ENCODE results near the gene MFSD11. TPM values are rescaled to one million over a fixed set of nuclear protein-coding genes. Genes with fewer than 3 reads are reported as not detected.
A peak's percentile ranks its signal among the peaks of the same experiment; 100 is the strongest.

MFSD11 gene
- total RNA-seq, 1 donor from 2014 or later: 29.6 TPM

DNA sequence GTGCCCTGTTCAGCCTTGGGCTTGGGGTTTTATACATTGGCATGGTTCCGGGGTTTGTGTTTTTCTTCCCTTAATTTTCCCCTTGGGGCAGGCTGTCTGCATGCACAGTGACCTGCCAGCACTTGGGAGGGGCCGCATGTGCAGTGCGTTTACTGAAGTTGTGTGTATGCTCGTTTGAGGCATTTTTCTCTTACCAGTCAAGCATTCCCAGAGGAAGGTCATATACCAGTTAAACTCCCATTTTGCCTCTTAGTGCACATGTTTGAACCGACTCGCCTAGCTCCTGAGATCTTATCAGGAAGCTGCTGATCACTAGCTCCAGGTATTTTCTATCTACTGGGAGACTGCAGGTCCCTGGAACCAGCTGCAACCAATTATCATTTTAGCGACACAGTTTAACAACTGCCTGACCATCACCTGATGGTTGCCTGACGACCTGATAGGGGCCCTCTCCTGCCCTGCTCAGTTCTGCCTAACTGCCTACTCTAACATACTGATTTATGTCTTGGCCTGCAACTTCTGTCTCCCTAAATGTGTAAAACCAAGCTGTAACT is 51.4 kb downstream of the MFSD11 start:
- H3K36me3 Mint-ChIP-seq (ENCODE audit: low read depth): no peaks in the 10 kb centered on the region
- peak overlapping the region; percentile 4 for H3K27ac Mint-ChIP-seq (ENCODE audit: unreplicated experiment)
- TF ChIP-seq, protein P1, sequence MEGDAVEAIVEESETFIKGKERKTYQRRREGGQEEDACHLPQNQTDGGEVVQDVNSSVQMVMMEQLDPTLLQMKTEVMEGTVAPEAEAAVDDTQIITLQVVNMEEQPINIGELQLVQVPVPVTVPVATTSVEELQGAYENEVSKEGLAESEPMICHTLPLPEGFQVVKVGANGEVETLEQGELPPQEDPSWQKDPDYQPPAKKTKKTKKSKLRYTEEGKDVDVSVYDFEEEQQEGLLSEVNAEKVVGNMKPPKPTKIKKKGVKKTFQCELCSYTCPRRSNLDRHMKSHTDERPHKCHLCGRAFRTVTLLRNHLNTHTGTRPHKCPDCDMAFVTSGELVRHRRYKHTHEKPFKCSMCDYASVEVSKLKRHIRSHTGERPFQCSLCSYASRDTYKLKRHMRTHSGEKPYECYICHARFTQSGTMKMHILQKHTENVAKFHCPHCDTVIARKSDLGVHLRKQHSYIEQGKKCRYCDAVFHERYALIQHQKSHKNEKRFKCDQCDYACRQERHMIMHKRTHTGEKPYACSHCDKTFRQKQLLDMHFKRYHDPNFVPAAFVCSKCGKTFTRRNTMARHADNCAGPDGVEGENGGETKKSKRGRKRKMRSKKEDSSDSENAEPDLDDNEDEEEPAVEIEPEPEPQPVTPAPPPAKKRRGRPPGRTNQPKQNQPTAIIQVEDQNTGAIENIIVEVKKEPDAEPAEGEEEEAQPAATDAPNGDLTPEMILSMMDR (conservative IDR thresholded peaks at IDR 0.05): no peak
- H3K4me1 Mint-ChIP-seq: peaks cover 38% of the 10 kb centered on the region
- no peak for DNase-seq (ENCODE audit: low read depth, low spot score)
- H3K4me3 Mint-ChIP-seq: no peak overlapping the region
- H3K9me3 Mint-ChIP-seq: no peaks in the 10 kb centered on the region
- no peaks in the 10 kb centered on the region for H3K27me3 Mint-ChIP-seq (ENCODE audit: low read depth)

- peaks cover 38% of the 10 kb centered on the region for H3K4me1 Mint-ChIP-seq
- H3K27me3 Mint-ChIP-seq (ENCODE audit: low read depth): no peaks in the 10 kb centered on the region
- no peak overlapping the region for H3K27ac Mint-ChIP-seq (ENCODE audit: unreplicated experiment)
- DNase-seq (ENCODE audit: low read depth, low spot score): no peak
- H3K36me3 Mint-ChIP-seq (ENCODE audit: low read depth): no peaks in the 10 kb centered on the region
- no peak overlapping the region for H3K4me3 Mint-ChIP-seq
- TF ChIP-seq, protein P1 (conservative IDR thresholded peaks at IDR 0.05): no peak
- no peaks in the 10 kb centered on the region for H3K9me3 Mint-ChIP-seq
Measured at GRCh38 chr17:76791053-76791980, 53.4 kb downstream of the MFSD11 start.

GRCh38 chr17:76792348-76792747 is 54.4 kb downstream of the MFSD11 start:
- no peaks in the 10 kb centered on the region for H3K9me3 Mint-ChIP-seq
- no peak overlapping the region for H3K4me3 Mint-ChIP-seq
- TF ChIP-seq, protein P1 (conservative IDR thresholded peaks at IDR 0.05): no peak
- no peaks in the 10 kb centered on the region for H3K36me3 Mint-ChIP-seq (ENCODE audit: low read depth)
- no peaks in the 10 kb centered on the region for H3K27me3 Mint-ChIP-seq (ENCODE audit: low read depth)
- DNase-seq (ENCODE audit: low read depth, low spot score): no peak
- no peak overlapping the region for H3K27ac Mint-ChIP-seq (ENCODE audit: unreplicated experiment)
- peaks cover 38% of the 10 kb centered on the region for H3K4me1 Mint-ChIP-seq

DNA sequence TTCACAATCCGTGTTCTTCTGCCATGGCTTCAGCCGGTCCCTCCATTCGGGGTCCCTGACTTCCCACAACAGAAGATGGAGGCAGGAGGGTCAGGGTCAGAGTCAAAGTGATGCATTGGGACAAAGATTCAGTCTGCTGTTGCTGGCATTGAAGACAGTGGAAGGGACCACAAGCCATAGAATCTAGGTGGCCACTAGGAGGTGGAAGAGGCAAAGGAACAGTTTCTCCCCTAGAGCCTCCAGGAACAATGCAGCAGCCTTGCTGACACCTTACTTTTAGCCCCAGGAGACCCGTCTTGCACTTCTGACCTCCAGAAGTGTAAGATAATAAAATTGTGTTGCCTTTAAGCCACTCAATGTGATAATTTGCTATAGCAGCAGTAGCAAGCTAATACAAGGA is 55.9 kb downstream of the MFSD11 start:
- no peak for DNase-seq (ENCODE audit: low read depth, low spot score)
- H3K27ac Mint-ChIP-seq (ENCODE audit: unreplicated experiment): no peak overlapping the region
- no peak overlapping the region for H3K4me3 Mint-ChIP-seq
- TF ChIP-seq, protein P1 (conservative IDR thresholded peaks at IDR 0.05): peak; percentile 52
- no peaks in the 10 kb centered on the region for H3K9me3 Mint-ChIP-seq
- H3K27me3 Mint-ChIP-seq (ENCODE audit: low read depth): no peaks in the 10 kb centered on the region
- no peaks in the 10 kb centered on the region for H3K36me3 Mint-ChIP-seq (ENCODE audit: low read depth)
- H3K4me1 Mint-ChIP-seq: peaks cover 31% of the 10 kb centered on the region

DNA sequence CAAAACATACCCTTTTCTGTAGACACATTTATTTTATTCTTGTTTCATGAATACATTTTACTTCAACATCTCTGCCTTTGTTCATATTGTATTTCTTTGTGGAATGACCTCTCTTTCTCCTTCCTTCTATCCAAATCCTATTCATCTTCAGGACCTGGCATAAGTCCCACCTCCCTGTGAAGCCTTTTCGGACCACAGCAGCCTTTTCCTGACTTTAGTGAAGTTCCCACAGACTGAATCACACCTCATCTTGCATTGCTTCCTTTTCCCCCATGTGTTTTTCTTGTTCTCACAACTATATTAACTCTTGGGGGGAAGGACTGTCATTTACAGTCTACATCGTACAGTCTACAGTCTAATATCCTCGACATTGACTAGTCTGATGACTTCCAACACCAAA is 58.2 kb downstream of the MFSD11 start:
- no peaks in the 10 kb centered on the region for H3K27me3 Mint-ChIP-seq (ENCODE audit: low read depth)
- H3K36me3 Mint-ChIP-seq (ENCODE audit: low read depth): no peaks in the 10 kb centered on the region
- TF ChIP-seq, protein P1 (conservative IDR thresholded peaks at IDR 0.05): no peak
- H3K4me3 Mint-ChIP-seq: no peak overlapping the region
- no peaks in the 10 kb centered on the region for H3K9me3 Mint-ChIP-seq
- no peak for DNase-seq (ENCODE audit: low read depth, low spot score)
- no peak overlapping the region for H3K27ac Mint-ChIP-seq (ENCODE audit: unreplicated experiment)
- peaks cover 20% of the 10 kb centered on the region for H3K4me1 Mint-ChIP-seq
